HepG2 (cell line): ENCODE measurements around the gene NPDC1. TPM values are rescaled to one million over a fixed set of nuclear protein-coding genes. Genes with fewer than 3 reads are reported as not detected.

Experiments
- ARHGAP35 ChIP-seq: sonication (generic); formaldehyde crosslinking; IDR thresholded peaks from 2 replicates; pipeline ENCODE4 v1.9.0; 2022; ENCODE audit warnings: mild to moderate bottlenecking, inconsistent platforms, moderate library complexity, missing genetic modification reagents, borderline replicate concordance
- CREM ChIP-seq, 2 experiments: sonication (generic) in 1 of 2; formaldehyde crosslinking in 1 of 2; IDR thresholded peaks; 2 replicates each; pipeline versions ENCODE4 v1.4.0 to v1.6.1; 2016 to 2020; ENCODE audit warnings: antibody characterized with exemption in 1 of 2, mild to moderate bottlenecking in 1 of 2, missing genetic modification reagents in 1 of 2
- IKZF4 ChIP-seq: sonication (generic); formaldehyde crosslinking; IDR thresholded peaks from 2 replicates; pipeline ENCODE4 v1.5.1; 2020; ENCODE audit warnings: borderline replicate concordance, mild to moderate bottlenecking, low read depth, missing genetic modification reagents; ENCODE audit errors: not compliant biosample characterization
- MAFF ChIP-seq: IDR thresholded peaks from 2 replicates; pipeline ENCODE4 v1.6.1; 2011; ENCODE audit warnings: low read depth, low read length, improper control_type of control experiment
- MIER3 ChIP-seq: IDR thresholded peaks from 2 replicates; pipeline ENCODE4 v1.6.1; 2016; ENCODE audit warnings: missing compliant biosample characterization, borderline replicate concordance
- POLR2AphosphoS2 ChIP-seq: IDR thresholded peaks from 2 replicates; pipeline ENCODE4 v1.6.1; 2011; ENCODE audit warnings: low read depth, low read length, improper control_type of control experiment
- PRDM4 ChIP-seq: sonication (generic); formaldehyde crosslinking; IDR thresholded peaks from 2 replicates; pipeline ENCODE4 v1.9.0; 2021; ENCODE audit warnings: missing genetic modification reagents, borderline replicate concordance
- SAP130 ChIP-seq: IDR thresholded peaks from 2 replicates; pipeline ENCODE4 v1.6.1; 2016; ENCODE audit warnings: low read depth
- SP5 ChIP-seq: IDR thresholded peaks from 2 replicates; pipeline ENCODE4 v1.6.1; 2016; ENCODE audit warnings: low read depth, borderline replicate concordance
- TARDBP ChIP-seq: sonication (generic); formaldehyde crosslinking; IDR thresholded peaks from 2 replicates; pipeline ENCODE4 v1.8.0; 2022; ENCODE audit warnings: mild to moderate bottlenecking, missing genetic modification reagents
- TBX3 ChIP-seq: fragments of 450-650 bp; IDR thresholded peaks from 2 replicates; pipeline ENCODE4 v1.6.1; 2017; ENCODE audit warnings: antibody characterized with exemption, mild to moderate bottlenecking, inconsistent platforms, borderline replicate concordance
- TFDP2 ChIP-seq: sonication (generic); formaldehyde crosslinking; IDR thresholded peaks from 2 replicates; pipeline ENCODE4 v1.4.0; 2020; ENCODE audit warnings: missing genetic modification reagents
- WIZ ChIP-seq: sonication (generic); formaldehyde crosslinking; IDR thresholded peaks from 2 replicates; pipeline ENCODE4 v1.5.1; 2020; ENCODE audit warnings: mild to moderate bottlenecking, missing genetic modification reagents
- YEATS4 ChIP-seq: sonication (generic); formaldehyde crosslinking; IDR thresholded peaks from 2 replicates; pipeline ENCODE4 v1.4.0; 2020; ENCODE audit warnings: missing genetic modification reagents, borderline replicate concordance
- ZFAT ChIP-seq: sonication (generic); formaldehyde crosslinking; conservative IDR thresholded peaks from 2 replicates; pipeline ENCODE4 v1.8.1; 2023; ENCODE audit warnings: missing genetic modification reagents, inconsistent platforms
- ZFP41 ChIP-seq: sonication (generic); formaldehyde crosslinking; IDR thresholded peaks from 2 replicates; pipeline ENCODE4 v1.4.0; 2020; ENCODE audit warnings: mild to moderate bottlenecking, missing genetic modification reagents, borderline replicate concordance
- ZKSCAN1 ChIP-seq: fragments of 150-350 bp; IDR thresholded peaks from 2 replicates; pipeline ENCODE4 v1.6.1; 2014; ENCODE audit warnings: low read length
- ZNF33B ChIP-seq: sonication (generic); formaldehyde crosslinking; IDR thresholded peaks from 2 replicates; pipeline ENCODE4 v1.5.1; 2020; ENCODE audit warnings: mild to moderate bottlenecking, missing genetic modification reagents
- ZNF546 ChIP-seq: sonication (generic); formaldehyde crosslinking; conservative IDR thresholded peaks from 2 replicates; pipeline ENCODE4 v1.8.1; 2023; ENCODE audit warnings: mild to moderate bottlenecking, missing genetic modification reagents
- ZNF660 ChIP-seq: sonication (generic); formaldehyde crosslinking; IDR thresholded peaks from 2 replicates; pipeline ENCODE4 v1.5.1; 2020; ENCODE audit warnings: mild to moderate bottlenecking, low read depth, missing genetic modification reagents, borderline replicate concordance
- ZNF670 ChIP-seq: sonication (generic); formaldehyde crosslinking; IDR thresholded peaks from 2 replicates; pipeline ENCODE4 v1.8.0; 2022; ENCODE audit warnings: mild to moderate bottlenecking, missing genetic modification reagents, borderline replicate concordance
- ZNF704 ChIP-seq: sonication (generic); formaldehyde crosslinking; IDR thresholded peaks from 2 replicates; pipeline ENCODE4 v1.8.1; 2023; ENCODE audit warnings: mild to moderate bottlenecking, inconsistent platforms, moderate library complexity, missing genetic modification reagents, borderline replicate concordance
- ZNF710 ChIP-seq: sonication (generic); formaldehyde crosslinking; IDR thresholded peaks from 2 replicates; pipeline ENCODE4 v1.5.0; 2020; ENCODE audit warnings: mild to moderate bottlenecking, missing genetic modification reagents, borderline replicate concordance
- polyA plus RNA-seq, 8 experiments: library from polyadenylated mRNA; depleted of rRNA in 3 of 8; stranded (reverse) in 7 of 8; unstranded in 1 of 8; fragments of >200 nt; fragmentation: Illumina TruSeq in 4 of 8; extraction: Trizol in 4 of 8; gene quantifications; 2 replicates each; pipeline versions ENCODE4 v1.2.1 to v1.2.3, GENCODE V29; 2011 to 2016; ENCODE audit warnings: low read depth in 4 of 8, missing spikeins in 1 of 8, mixed read lengths in 1 of 8; ENCODE audit not compliant: insufficient read depth in 1 of 8
- total RNA-seq, 5 experiments: library from RNA; depleted of rRNA; stranded (reverse); fragments of >200 nt; fragmentation: Illumina TruSeq; extraction: Trizol; gene quantifications; 2 replicates each; pipeline ENCODE4 v1.2.3, GENCODE V29; 2016; ENCODE audit warnings: low read depth in 1 of 5

NPDC1 gene
- total and polyA plus RNA-seq, 2 of the 13 experiments (the other 11 are each of a cell fraction or from before 2014, with no cell fraction given): 0.84 to 5.4 TPM

- TF ChIP-seq PRDM4 (no peak), ZNF546 (CRISPR knock-in tag) (0 out of 2 replicates have a peak, but pooled peaks have one; percentile 32), TFDP2 (CRISPR knock-in tag) (peak; percentile 74), MIER3 (CRISPR knock-in tag) (no peak), POLR2AphosphoS2 (no peak), ZFAT (no peak), WIZ (CRISPR knock-in tag) (no peak), SP5 (no peak), SAP130 (CRISPR knock-in tag) (peak; percentile 55), TBX3 (no peak), ZNF33B (CRISPR knock-in tag) (no peak), ZNF660 (CRISPR knock-in tag) (no peak), ZNF710 (CRISPR knock-in tag) (no peak), MAFF (no peak), YEATS4 (CRISPR knock-in tag) (no peak; the same call in 1 of the 2 replicates), TARDBP (CRISPR knock-in tag) (no peak), ZFP41 (CRISPR knock-in tag) (no peak), ZNF704 (CRISPR knock-in tag) (no peak), ZKSCAN1 (no peak), ARHGAP35 (CRISPR knock-in tag) (no peak), ZNF670 (CRISPR knock-in tag) (no peak), IKZF4 (CRISPR knock-in tag) (no peak), CREM (IDR thresholded peaks at IDR 0.05) (no peak), CREM (CRISPR knock-in tag; IDR thresholded peaks at IDR 0.05) (no peak)
Observed at GRCh38 chr9:137064027-137064879, 18.3 kb upstream of the NPDC1 start (continued).
